Measurements from ENCODE around the gene CLIP2.

DNA sequence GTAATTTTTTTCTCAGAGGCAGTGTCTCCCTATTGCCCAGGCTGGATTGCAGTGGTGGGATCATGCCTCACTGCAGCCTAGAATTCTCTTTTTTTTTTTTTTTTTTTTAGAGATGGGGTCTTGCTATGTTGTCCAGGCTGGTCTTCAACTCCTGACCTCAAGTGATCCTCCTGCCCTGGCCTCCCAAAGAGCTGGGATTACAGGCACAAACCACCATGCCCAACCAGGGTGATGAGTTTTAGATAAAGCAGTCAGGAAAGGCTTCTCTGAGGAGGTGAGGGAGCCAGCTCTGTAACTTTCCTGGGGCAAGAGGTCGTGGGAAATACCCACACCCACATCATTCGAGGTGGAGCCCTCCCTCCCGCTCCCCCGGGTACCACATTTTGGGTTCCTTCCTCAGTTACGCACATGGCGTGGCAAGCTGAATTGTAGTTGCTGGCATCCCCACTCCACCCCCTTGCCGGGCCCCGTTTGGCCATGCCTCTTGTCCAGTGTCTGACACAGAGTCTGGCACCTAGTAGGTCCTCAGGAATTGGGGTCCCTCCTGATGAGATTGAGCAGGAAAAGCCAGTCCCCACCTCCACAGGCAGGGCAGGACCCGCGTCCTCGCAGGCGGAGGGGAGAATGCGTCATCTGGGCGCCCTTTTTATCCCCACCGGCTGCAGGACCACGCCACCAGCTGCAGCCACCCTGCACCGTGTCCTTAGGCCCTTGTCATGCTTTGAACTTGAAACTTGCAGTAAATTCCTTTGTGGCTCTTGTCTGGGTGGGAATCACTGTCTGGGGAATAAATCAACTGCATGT lies 43.4 kb downstream of the CLIP2 start:
- TF ChIP-seq, protein P1, sequence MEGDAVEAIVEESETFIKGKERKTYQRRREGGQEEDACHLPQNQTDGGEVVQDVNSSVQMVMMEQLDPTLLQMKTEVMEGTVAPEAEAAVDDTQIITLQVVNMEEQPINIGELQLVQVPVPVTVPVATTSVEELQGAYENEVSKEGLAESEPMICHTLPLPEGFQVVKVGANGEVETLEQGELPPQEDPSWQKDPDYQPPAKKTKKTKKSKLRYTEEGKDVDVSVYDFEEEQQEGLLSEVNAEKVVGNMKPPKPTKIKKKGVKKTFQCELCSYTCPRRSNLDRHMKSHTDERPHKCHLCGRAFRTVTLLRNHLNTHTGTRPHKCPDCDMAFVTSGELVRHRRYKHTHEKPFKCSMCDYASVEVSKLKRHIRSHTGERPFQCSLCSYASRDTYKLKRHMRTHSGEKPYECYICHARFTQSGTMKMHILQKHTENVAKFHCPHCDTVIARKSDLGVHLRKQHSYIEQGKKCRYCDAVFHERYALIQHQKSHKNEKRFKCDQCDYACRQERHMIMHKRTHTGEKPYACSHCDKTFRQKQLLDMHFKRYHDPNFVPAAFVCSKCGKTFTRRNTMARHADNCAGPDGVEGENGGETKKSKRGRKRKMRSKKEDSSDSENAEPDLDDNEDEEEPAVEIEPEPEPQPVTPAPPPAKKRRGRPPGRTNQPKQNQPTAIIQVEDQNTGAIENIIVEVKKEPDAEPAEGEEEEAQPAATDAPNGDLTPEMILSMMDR (conservative IDR thresholded peaks at IDR 0.05 in 1 of 2, IDR thresholded peaks at IDR 0.05 in 1 of 2; ENCODE audit: extremely low read depth in 1 of 2, insufficient read depth in 1 of 2, low read depth in 1 of 2, low read length in 2 of 2): no peak
- TF ChIP-seq EZH2 (IDR thresholded peaks at IDR 0.05; ENCODE audit: borderline replicate concordance, low read length): no peak
